GM18858 (cell line): ENCODE results near the gene POLR2L.

Experiments
- ATAC-seq: cut with Tn5 transposase; IDR thresholded peaks from one replicate; pipeline ENCODE4 v1.9.1; 2021; ENCODE audit not compliant: unreplicated experiment

POLR2L gene

GRCh38 chr11:869399-870126, 27.2 kb upstream of the POLR2L start:
- no peak for ATAC-seq

- no peak for ATAC-seq
Observed at GRCh38 chr11:868802-869201, 26.5 kb upstream of the POLR2L start.

GRCh38 chr11:868394-868793, 26.1 kb upstream of the POLR2L start:
- no peak for ATAC-seq

- ATAC-seq, result no peak
Observed at GRCh38 chr11:867856-868358, 25.6 kb upstream of the POLR2L start.

GRCh38 chr11:866481-866880, 24.2 kb upstream of the POLR2L start:
- no peak for ATAC-seq

GRCh38 chr11:865462-866430, 23.4 kb upstream of the POLR2L start:
- ATAC-seq, result no peak

- ATAC-seq, result no peak
Observed at GRCh38 chr11:864898-865297, 22.6 kb upstream of the POLR2L start.

- no peak for ATAC-seq
Observed at GRCh38 chr11:863910-864827, 21.8 kb upstream of the POLR2L start.

GRCh38 chr11:863023-863909, 20.9 kb upstream of the POLR2L start:
- no peak for ATAC-seq

GRCh38 chr11:862696-863022, 20.3 kb upstream of the POLR2L start:
- ATAC-seq, result no peak

GRCh38 chr11:862081-862661, 19.8 kb upstream of the POLR2L start:
- ATAC-seq, result no peak

- ATAC-seq, result no peak
Observed at GRCh38 chr11:861105-861479, 18.8 kb upstream of the POLR2L start.

GRCh38 chr11:860234-861104, 18.1 kb upstream of the POLR2L start:
- ATAC-seq, result no peak

GRCh38 chr11:859394-860131, 17.2 kb upstream of the POLR2L start:
- ATAC-seq, result no peak

GRCh38 chr11:858762-859339, 16.5 kb upstream of the POLR2L start:
- ATAC-seq, result no peak

- ATAC-seq, result no peak
Observed at GRCh38 chr11:858053-858761, 15.9 kb upstream of the POLR2L start.

- no peak for ATAC-seq
Observed at GRCh38 chr11:856397-856796, 14.1 kb upstream of the POLR2L start.
